ENCODE measurements around the gene TRIM60. TPM values are rescaled to one million over a fixed set of nuclear protein-coding genes. Genes with fewer than 3 reads are reported as not detected.
"Not testable (repeated sequence)": the region's sequence is repeated elsewhere in the genome, so short reads cannot be mapped to it uniquely, and the experiment has no call there.

TRIM60 gene
- total RNA-seq, 1 experiment from 2014 or later = not detected

DNA sequence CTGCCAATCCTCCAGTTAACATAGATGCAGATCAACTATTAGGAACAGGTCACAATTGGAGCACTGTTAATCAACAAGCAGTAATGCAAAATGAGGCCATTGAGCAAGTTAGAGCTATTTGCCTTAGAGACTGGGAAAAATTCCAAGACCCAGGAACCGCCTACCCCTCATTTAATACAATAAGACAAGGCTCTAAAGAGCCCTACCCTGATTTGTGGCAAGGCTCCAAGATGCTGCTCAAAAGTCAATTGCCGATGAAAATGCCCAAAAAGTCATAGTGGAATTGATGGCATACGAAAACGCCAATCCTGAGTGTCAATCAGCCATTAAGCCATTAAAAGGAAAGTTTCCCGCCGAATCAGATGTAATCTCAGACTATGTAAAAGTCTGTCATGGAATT lies 33.9 kb upstream of the TRIM60 start:
- Mint-ChIP-seq H3K27me3 (ENCODE audit: insufficient read depth, unreplicated experiment) (no peaks in the 10 kb centered on the region), H3K27ac (ENCODE audit: low read depth, unreplicated experiment) (no peak overlapping the region), H3K9me3 (ENCODE audit: unreplicated experiment) (no peaks in the 10 kb centered on the region), H3K36me3 (ENCODE audit: insufficient read depth, unreplicated experiment) (no peaks in the 10 kb centered on the region), H3K4me1 (ENCODE audit: insufficient read depth, unreplicated experiment) (no peaks in the 10 kb centered on the region), H3K4me3 (ENCODE audit: unreplicated experiment) (no peak overlapping the region)
- POLR2A ChIA-PET = no interaction called here
- DNase-seq (ENCODE audit: unreplicated experiment) = no peak
- TF ChIP-seq, protein P1, sequence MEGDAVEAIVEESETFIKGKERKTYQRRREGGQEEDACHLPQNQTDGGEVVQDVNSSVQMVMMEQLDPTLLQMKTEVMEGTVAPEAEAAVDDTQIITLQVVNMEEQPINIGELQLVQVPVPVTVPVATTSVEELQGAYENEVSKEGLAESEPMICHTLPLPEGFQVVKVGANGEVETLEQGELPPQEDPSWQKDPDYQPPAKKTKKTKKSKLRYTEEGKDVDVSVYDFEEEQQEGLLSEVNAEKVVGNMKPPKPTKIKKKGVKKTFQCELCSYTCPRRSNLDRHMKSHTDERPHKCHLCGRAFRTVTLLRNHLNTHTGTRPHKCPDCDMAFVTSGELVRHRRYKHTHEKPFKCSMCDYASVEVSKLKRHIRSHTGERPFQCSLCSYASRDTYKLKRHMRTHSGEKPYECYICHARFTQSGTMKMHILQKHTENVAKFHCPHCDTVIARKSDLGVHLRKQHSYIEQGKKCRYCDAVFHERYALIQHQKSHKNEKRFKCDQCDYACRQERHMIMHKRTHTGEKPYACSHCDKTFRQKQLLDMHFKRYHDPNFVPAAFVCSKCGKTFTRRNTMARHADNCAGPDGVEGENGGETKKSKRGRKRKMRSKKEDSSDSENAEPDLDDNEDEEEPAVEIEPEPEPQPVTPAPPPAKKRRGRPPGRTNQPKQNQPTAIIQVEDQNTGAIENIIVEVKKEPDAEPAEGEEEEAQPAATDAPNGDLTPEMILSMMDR (IDR thresholded peaks at IDR 0.05; ENCODE audit: unreplicated experiment) = no peak
- BruUV-seq (replicated peaks) = no TSS peak
- CTCF ChIA-PET = interaction anchor here (0.6 to 4.6 kb wide), 11 partner anchors 19 to 230 kb away, joined by 3 to 37 read pairs (median 4); partner anchors contain the start of gene TRIM61
- intact Hi-C loops (cut with micrococcal nuclease) = loop anchor here (1.0 to 5.0 kb wide), 5 partner anchors 41 to 230 kb away; no protein-coding TSS in a partner anchor

DNA sequence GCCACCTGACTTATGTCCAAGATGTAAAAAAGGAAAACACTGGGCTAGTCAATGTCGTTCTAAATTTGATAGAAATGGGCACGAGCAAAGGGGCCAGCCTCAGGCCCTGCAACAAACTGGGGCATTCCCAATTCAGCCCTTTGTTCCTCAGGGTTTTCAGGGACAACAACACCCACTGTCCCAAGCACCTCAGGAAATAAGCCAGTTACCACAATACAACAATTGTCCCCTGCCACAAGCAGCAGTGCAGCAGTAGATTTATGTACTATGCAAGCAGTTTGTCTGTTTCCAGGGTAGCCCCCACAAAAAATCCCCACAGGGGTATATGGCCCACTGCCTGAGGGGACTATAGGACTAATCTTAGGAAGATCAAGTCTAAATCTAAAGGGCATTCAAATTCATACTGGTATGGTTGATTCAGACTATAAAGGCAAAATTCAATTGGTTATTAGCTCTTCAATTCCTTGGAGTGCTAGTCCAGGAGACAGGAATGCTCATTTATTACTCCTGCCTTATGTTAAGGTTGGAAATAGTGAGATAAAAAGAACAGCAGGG lies 33.2 kb upstream of the TRIM60 start:
- intact Hi-C loops (cut with micrococcal nuclease) = loop anchor here (5.0 kb wide), 1 partner anchor 41 kb away; no protein-coding TSS in a partner anchor
- BruUV-seq (replicated peaks); H3K4me3 Mint-ChIP-seq (ENCODE audit: unreplicated experiment); POLR2A ChIA-PET; H3K36me3 Mint-ChIP-seq (ENCODE audit: insufficient read depth, unreplicated experiment); H3K27ac Mint-ChIP-seq (ENCODE audit: low read depth, unreplicated experiment); DNase-seq (ENCODE audit: unreplicated experiment); H3K4me1 Mint-ChIP-seq (ENCODE audit: insufficient read depth, unreplicated experiment); H3K27me3 Mint-ChIP-seq (ENCODE audit: insufficient read depth, unreplicated experiment); H3K9me3 Mint-ChIP-seq (ENCODE audit: unreplicated experiment): not testable (repeated sequence)
- CTCF ChIA-PET = interaction anchor here (0.6 to 4.6 kb wide), 11 partner anchors 18 to 231 kb away, joined by 3 to 37 read pairs (median 4); partner anchors contain the start of gene TRIM61

DNA sequence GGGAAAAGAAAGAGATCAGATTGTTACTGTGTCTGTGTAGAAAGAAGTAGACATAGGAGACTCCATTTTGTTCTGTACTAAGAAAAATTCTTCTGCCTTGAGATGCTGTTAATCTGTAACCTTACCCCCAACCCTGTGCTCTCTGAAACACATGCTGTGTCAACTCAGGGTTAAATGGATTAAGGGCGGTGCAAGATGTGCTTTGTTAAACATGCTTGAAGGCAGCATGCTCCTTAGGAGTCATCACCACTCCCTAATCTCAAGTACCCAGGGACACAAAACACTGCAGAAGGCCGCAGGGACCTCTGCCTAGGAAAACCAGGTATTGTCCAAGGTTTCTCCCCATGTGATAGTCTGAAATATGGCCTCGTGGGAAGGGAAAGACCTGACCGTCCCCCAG lies 29.8 kb upstream of the TRIM60 start:
- DNase-seq (ENCODE audit: unreplicated experiment) = not testable (repeated sequence)

DNA sequence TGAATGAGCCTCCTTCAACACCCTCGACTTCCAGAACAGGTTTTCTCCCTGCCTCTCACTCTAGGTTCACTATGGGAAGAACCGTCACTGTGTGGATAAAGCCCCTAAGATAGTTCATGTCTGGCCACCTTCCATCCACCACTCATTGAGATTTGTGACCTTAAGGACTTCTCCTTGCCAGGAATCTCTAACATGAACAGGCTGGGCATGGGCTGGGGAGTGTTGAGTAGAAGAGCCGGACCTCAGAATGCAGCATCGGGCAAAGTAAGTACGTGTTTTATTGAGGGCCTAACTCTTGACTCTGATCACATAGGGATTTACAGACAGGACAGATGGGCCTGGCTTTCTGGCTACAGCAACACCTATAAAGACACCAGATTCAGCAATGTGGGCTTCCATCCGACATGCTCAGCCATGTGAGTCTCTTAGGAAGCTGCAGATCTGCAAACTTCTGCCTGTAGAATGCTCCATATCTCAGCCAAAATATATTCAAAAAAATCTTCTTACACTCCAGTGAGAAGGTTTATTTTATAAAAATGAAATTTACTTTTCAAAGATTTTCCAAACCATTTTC lies 26.4 kb upstream of the TRIM60 start:
- intact Hi-C loops (cut with micrococcal nuclease) = no loop called here

More for the DNA sequence above, 29.8 kb upstream of the TRIM60 start:
- H3K27me3 Mint-ChIP-seq (ENCODE audit: insufficient read depth, unreplicated experiment); H3K27ac Mint-ChIP-seq (ENCODE audit: low read depth, unreplicated experiment); H3K4me3 Mint-ChIP-seq (ENCODE audit: unreplicated experiment); H3K4me1 Mint-ChIP-seq (ENCODE audit: insufficient read depth, unreplicated experiment); intact Hi-C loops (cut with micrococcal nuclease); CTCF ChIA-PET; POLR2A ChIA-PET; H3K36me3 Mint-ChIP-seq (ENCODE audit: insufficient read depth, unreplicated experiment); H3K9me3 Mint-ChIP-seq (ENCODE audit: unreplicated experiment); BruUV-seq (replicated peaks): not testable (repeated sequence)

DNA sequence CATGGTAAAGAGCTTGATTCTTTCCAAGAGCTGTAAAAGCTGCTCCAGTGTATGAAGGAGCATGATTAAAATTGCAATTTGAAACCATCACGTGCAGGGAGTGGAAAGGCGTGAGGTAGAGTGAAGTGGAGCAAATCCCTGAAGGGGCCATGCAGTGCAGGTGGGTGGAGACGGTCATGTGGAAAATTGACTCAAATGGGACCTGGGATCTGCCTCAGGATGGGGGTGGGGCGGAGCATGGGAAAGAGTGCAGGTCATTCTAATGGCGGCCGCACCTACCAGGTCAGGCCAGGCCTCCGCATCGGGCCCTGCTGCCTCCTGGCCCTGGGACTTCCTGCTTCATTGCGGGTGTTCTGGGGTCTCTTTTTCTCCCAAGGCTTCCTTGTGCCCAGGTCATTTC lies 25.3 kb upstream of the TRIM60 start:
- POLR2A ChIA-PET = no interaction called here
- no peaks in the 10 kb centered on the region for H3K4me1 Mint-ChIP-seq (ENCODE audit: insufficient read depth, unreplicated experiment)

More for the DNA sequence above, 26.4 kb upstream of the TRIM60 start:
- CTCF ChIA-PET = no interaction called here
- BruUV-seq (replicated peaks) = no TSS peak
- no peak overlapping the region for H3K4me3 Mint-ChIP-seq (ENCODE audit: unreplicated experiment)
- H3K27me3 Mint-ChIP-seq (ENCODE audit: insufficient read depth, unreplicated experiment) = no peaks in the 10 kb centered on the region
- H3K36me3 Mint-ChIP-seq (ENCODE audit: insufficient read depth, unreplicated experiment) = no peaks in the 10 kb centered on the region
- no peaks in the 10 kb centered on the region for H3K4me1 Mint-ChIP-seq (ENCODE audit: insufficient read depth, unreplicated experiment)
- no peaks in the 10 kb centered on the region for H3K9me3 Mint-ChIP-seq (ENCODE audit: unreplicated experiment)
- POLR2A ChIA-PET = no interaction called here
- DNase-seq (ENCODE audit: unreplicated experiment) = no peak
- no peak overlapping the region for H3K27ac Mint-ChIP-seq (ENCODE audit: low read depth, unreplicated experiment)
- TF ChIP-seq, protein P1 (IDR thresholded peaks at IDR 0.05; ENCODE audit: unreplicated experiment) = no peak

More for the DNA sequence above, 25.3 kb upstream of the TRIM60 start:
- Mint-ChIP-seq H3K36me3 (ENCODE audit: insufficient read depth, unreplicated experiment) (no peaks in the 10 kb centered on the region), H3K4me3 (ENCODE audit: unreplicated experiment) (no peak overlapping the region), H3K27ac (ENCODE audit: low read depth, unreplicated experiment) (no peak overlapping the region), H3K9me3 (ENCODE audit: unreplicated experiment) (no peaks in the 10 kb centered on the region), H3K27me3 (ENCODE audit: insufficient read depth, unreplicated experiment) (no peaks in the 10 kb centered on the region)
- CTCF ChIA-PET = interaction anchor here (0.6 to 2.5 kb wide), 2 partner anchors 226 to 238 kb away, joined by 3 to 10 read pairs; no protein-coding TSS in a partner anchor
- TF ChIP-seq, protein P1 (IDR thresholded peaks at IDR 0.05; ENCODE audit: unreplicated experiment) = no peak
- no TSS peak for BruUV-seq (replicated peaks)
- intact Hi-C loops (cut with micrococcal nuclease) = no loop called here
- DNase-seq (ENCODE audit: unreplicated experiment) = no peak
